K562 (cell line): ENCODE data around the gene TMEM123. TPM values are rescaled to one million over a fixed set of nuclear protein-coding genes. Genes with fewer than 3 reads are reported as not detected.

Source experiments
- ETV1 ChIP-seq: fragments of 450-650 bp; conservative IDR thresholded peaks from 2 replicates; pipeline ENCODE4 v1.6.1; 2016; ENCODE audit warnings: missing genetic modification characterization, control low read depth, low read depth, missing compliant biosample characterization
- GABPB1 ChIP-seq: sonication (generic); formaldehyde crosslinking; IDR thresholded peaks from 2 replicates; pipeline ENCODE4 v1.8.0; 2022; ENCODE audit warnings: mild to moderate bottlenecking, missing genetic modification reagents
- GTF2F1 ChIP-seq: IDR thresholded peaks from 2 replicates; pipeline ENCODE4 v1.6.1; 2011; ENCODE audit warnings: low read depth, low read length, improper control_type of control experiment
- HNRNPUL1 ChIP-seq: fragments of 200-400 bp; formaldehyde crosslinking; IDR thresholded peaks from 2 replicates; pipeline ENCODE4 v1.6.1; 2017; ENCODE audit warnings: low read length
- SNIP1 ChIP-seq: fragments of 450-650 bp; IDR thresholded peaks from 2 replicates; pipeline ENCODE4 v1.7.1; 2017; ENCODE audit warnings: low read depth, mild to moderate bottlenecking
- TEAD4 ChIP-seq, 2 experiments: sonication (generic) in 1 of 2; formaldehyde crosslinking in 1 of 2; IDR thresholded peaks; 2 replicates each; pipeline versions ENCODE4 v1.6.1 to v1.8.0; 2012 to 2022; ENCODE audit warnings: borderline replicate concordance in 1 of 2, inconsistent platforms in 1 of 2, low read length in 1 of 2, mild to moderate bottlenecking in 1 of 2, missing genetic modification reagents in 1 of 2
- ZKSCAN1 ChIP-seq: fragments of 150-350 bp; IDR thresholded peaks from 2 replicates; pipeline ENCODE4 v1.6.1; 2016; ENCODE audit warnings: low read depth, low read length
- polyA plus RNA-seq, 8 experiments: library from polyadenylated mRNA; depleted of rRNA in 4 of 8; stranded (reverse) in 5 of 8; unstranded in 3 of 8; fragments of >200 nt; fragmentation: Nextera tagmentation in 2 of 8; fragmentation: Illumina TruSeq in 1 of 8; extraction: Ambion mirVana in 2 of 8; extraction: Trizol in 1 of 8; gene quantifications; 2 replicates each; pipeline versions ENCODE4 v1.2.1 to v1.2.3, GENCODE V29; 2011 to 2014; ENCODE audit warnings: inconsistent platforms in 1 of 8, missing spikeins in 1 of 8
- total RNA-seq, 7 experiments: library from RNA; depleted of rRNA in 6 of 7; stranded (reverse); fragments of >200 nt in 6 of 7; fragmentation: Illumina TruSeq in 2 of 7; extraction: Trizol in 2 of 7; gene quantifications; 2 replicates each; pipeline versions ENCODE4 v1.2.1 to v1.2.3, GENCODE V29; 2011 to 2021; ENCODE audit warnings: low replicate concordance in 1 of 7
- TF ChIP-seq, protein P1 (sequence below): fragments of 450-650 bp; IDR thresholded peaks from 2 replicates; pipeline ENCODE4 v1.6.1; 2016; ENCODE audit warnings: mild to moderate bottlenecking, moderate library complexity
- TF ChIP-seq, protein P2 (sequence below), 2 experiments: fragments of 450-650 bp; conservative IDR thresholded peaks; 2 replicates each; pipeline ENCODE4 v1.6.1; 2017; ENCODE audit warnings: mild to moderate bottlenecking in 2 of 2, moderate library complexity in 2 of 2
- TF ChIP-seq, protein P3 (sequence below): fragments of 450-650 bp; formaldehyde crosslinking; IDR thresholded peaks from 2 replicates; pipeline ENCODE4 v1.4.0; 2020; ENCODE audit warnings: mild to moderate bottlenecking

TMEM123 gene
- total and polyA plus RNA-seq, 9 of the 15 experiments (the other 6 are each of a cell fraction or from before 2014, with no cell fraction given): 19.8 to 344 (median 82.4) TPM

DNA sequence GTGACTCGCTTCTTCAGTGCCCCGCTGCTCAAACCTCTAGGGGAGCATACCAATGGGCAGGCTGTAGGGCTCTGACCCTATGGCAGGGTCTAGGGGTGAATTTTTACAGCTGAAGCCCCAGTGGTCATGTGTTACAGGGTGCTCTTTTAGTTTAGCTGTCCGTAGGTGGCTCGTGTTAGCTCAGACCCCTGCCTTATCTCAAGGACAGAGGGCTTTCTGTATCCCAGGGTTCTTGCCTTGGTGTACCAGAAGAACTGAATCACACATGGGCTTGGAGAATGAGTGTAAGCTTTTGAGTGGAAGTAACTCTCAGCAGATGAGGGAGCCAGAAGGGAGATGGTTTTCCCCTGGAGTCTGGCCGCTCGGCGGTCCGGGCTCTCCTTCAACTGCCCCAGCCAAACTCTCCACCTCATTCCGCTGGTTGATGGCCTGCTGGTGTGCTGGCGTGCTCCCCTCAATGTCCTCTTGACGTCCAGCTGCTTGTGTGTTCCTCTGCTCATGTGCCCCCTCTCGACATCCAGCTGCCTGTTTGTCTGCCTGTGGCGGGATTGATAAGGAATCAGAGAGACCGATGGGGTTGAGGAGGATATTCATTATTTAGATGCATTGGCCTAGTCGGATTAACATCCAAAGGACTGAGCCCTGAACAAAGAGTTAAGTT is 68.0 kb downstream of the TMEM123 start (continued):
- TF ChIP-seq, protein P1, sequence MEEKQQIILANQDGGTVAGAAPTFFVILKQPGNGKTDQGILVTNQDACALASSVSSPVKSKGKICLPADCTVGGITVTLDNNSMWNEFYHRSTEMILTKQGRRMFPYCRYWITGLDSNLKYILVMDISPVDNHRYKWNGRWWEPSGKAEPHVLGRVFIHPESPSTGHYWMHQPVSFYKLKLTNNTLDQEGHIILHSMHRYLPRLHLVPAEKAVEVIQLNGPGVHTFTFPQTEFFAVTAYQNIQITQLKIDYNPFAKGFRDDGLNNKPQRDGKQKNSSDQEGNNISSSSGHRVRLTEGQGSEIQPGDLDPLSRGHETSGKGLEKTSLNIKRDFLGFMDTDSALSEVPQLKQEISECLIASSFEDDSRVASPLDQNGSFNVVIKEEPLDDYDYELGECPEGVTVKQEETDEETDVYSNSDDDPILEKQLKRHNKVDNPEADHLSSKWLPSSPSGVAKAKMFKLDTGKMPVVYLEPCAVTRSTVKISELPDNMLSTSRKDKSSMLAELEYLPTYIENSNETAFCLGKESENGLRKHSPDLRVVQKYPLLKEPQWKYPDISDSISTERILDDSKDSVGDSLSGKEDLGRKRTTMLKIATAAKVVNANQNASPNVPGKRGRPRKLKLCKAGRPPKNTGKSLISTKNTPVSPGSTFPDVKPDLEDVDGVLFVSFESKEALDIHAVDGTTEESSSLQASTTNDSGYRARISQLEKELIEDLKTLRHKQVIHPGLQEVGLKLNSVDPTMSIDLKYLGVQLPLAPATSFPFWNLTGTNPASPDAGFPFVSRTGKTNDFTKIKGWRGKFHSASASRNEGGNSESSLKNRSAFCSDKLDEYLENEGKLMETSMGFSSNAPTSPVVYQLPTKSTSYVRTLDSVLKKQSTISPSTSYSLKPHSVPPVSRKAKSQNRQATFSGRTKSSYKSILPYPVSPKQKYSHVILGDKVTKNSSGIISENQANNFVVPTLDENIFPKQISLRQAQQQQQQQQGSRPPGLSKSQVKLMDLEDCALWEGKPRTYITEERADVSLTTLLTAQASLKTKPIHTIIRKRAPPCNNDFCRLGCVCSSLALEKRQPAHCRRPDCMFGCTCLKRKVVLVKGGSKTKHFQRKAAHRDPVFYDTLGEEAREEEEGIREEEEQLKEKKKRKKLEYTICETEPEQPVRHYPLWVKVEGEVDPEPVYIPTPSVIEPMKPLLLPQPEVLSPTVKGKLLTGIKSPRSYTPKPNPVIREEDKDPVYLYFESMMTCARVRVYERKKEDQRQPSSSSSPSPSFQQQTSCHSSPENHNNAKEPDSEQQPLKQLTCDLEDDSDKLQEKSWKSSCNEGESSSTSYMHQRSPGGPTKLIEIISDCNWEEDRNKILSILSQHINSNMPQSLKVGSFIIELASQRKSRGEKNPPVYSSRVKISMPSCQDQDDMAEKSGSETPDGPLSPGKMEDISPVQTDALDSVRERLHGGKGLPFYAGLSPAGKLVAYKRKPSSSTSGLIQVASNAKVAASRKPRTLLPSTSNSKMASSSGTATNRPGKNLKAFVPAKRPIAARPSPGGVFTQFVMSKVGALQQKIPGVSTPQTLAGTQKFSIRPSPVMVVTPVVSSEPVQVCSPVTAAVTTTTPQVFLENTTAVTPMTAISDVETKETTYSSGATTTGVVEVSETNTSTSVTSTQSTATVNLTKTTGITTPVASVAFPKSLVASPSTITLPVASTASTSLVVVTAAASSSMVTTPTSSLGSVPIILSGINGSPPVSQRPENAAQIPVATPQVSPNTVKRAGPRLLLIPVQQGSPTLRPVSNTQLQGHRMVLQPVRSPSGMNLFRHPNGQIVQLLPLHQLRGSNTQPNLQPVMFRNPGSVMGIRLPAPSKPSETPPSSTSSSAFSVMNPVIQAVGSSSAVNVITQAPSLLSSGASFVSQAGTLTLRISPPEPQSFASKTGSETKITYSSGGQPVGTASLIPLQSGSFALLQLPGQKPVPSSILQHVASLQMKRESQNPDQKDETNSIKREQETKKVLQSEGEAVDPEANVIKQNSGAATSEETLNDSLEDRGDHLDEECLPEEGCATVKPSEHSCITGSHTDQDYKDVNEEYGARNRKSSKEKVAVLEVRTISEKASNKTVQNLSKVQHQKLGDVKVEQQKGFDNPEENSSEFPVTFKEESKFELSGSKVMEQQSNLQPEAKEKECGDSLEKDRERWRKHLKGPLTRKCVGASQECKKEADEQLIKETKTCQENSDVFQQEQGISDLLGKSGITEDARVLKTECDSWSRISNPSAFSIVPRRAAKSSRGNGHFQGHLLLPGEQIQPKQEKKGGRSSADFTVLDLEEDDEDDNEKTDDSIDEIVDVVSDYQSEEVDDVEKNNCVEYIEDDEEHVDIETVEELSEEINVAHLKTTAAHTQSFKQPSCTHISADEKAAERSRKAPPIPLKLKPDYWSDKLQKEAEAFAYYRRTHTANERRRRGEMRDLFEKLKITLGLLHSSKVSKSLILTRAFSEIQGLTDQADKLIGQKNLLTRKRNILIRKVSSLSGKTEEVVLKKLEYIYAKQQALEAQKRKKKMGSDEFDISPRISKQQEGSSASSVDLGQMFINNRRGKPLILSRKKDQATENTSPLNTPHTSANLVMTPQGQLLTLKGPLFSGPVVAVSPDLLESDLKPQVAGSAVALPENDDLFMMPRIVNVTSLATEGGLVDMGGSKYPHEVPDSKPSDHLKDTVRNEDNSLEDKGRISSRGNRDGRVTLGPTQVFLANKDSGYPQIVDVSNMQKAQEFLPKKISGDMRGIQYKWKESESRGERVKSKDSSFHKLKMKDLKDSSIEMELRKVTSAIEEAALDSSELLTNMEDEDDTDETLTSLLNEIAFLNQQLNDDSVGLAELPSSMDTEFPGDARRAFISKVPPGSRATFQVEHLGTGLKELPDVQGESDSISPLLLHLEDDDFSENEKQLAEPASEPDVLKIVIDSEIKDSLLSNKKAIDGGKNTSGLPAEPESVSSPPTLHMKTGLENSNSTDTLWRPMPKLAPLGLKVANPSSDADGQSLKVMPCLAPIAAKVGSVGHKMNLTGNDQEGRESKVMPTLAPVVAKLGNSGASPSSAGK: peak; percentile 76
- TF ChIP-seq ZKSCAN1 (no peak), TEAD4 (IDR thresholded peaks at IDR 0.05; ENCODE audit: low read length) (0 out of 2 replicates have a peak, but pooled peaks have one; percentile 8), TEAD4 (CRISPR knock-in tag; IDR thresholded peaks at IDR 0.05; ENCODE audit: borderline replicate concordance) (no peak), GTF2F1 (no peak), ETV1 (tag) (no peak), SNIP1 (no peak), HNRNPUL1 (no peak), GABPB1 (no peak)
- TF ChIP-seq, protein P2, sequence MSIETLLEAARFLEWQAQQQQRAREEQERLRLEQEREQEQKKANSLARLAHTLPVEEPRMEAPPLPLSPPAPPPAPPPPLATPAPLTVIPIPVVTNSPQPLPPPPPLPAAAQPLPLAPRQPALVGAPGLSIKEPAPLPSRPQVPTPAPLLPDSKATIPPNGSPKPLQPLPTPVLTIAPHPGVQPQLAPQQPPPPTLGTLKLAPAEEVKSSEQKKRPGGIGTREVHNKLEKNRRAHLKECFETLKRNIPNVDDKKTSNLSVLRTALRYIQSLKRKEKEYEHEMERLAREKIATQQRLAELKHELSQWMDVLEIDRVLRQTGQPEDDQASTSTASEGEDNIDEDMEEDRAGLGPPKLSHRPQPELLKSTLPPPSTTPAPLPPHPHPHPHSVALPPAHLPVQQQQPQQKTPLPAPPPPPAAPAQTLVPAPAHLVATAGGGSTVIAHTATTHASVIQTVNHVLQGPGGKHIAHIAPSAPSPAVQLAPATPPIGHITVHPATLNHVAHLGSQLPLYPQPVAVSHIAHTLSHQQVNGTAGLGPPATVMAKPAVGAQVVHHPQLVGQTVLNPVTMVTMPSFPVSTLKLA (conservative IDR thresholded peaks at IDR 0.05): no peak
- TF ChIP-seq, protein P3, sequence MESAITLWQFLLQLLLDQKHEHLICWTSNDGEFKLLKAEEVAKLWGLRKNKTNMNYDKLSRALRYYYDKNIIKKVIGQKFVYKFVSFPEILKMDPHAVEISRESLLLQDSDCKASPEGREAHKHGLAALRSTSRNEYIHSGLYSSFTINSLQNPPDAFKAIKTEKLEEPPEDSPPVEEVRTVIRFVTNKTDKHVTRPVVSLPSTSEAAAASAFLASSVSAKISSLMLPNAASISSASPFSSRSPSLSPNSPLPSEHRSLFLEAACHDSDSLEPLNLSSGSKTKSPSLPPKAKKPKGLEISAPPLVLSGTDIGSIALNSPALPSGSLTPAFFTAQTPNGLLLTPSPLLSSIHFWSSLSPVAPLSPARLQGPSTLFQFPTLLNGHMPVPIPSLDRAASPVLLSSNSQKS (CRISPR knock-in tag): no peak
